ENCODE measurements around the gene DHRSX. TPM values are rescaled to one million over a fixed set of nuclear protein-coding genes. Genes with fewer than 3 reads are reported as not detected.
"Not testable (repeated sequence)": the region's sequence is repeated elsewhere in the genome, so short reads cannot be mapped to it uniquely, and the experiment has no call there.

DHRSX gene
- total and polyA plus RNA-seq, 9 donors, result 12.2 to 25.9 (median 20.4) TPM

DNA sequence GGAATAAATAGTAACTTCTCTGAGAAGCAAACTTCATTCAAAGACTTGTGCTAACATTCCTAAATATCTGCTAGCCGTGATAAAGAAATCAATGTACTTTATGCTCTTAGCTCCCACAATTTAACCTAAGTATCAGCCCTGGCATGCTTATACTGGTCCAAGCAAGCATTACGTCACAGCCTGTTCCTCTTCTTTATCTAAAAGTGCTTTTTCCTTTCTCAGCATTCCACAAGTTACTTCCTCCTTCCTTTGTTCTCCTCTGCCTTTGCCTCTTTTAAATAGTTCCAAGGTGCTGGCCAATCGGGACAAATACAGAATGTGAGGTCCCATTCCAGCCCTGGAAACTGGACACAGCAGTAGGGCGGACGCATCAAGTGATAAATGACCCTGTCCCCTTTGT, 249.6 kb downstream of the DHRSX start:
- TF ChIP-seq CTCF (IDR thresholded peaks at IDR 0.05) (no peak), EP300 (IDR thresholded peaks at IDR 0.05) (no peak), POLR2A (IDR thresholded peaks at IDR 0.05) (no peak)
- WGBS, 3 donors, result 77 to 89% (median 86%) methylated on average over 5 of the region's 5 CpGs

GRCh38 chrX:2243913-2244460, 256.8 kb downstream of the DHRSX start:
- DNase-seq, result no peak
- intact Hi-C loops (cut with DNase I), result no loop called here
- peaks cover 0 to 4% of the 10 kb centered on the region in 2 donors for H3K9me3 ChIP-seq
- no peaks in the 10 kb centered on the region for H3K36me3 ChIP-seq
- no peaks in the 10 kb centered on the region for H3K4me1 ChIP-seq (ENCODE audit: insufficient read depth)
- H3K4me3 ChIP-seq, result no peak overlapping the region
- TF ChIP-seq CTCF (IDR thresholded peaks at IDR 0.05), result no peak
- TF ChIP-seq EP300 (IDR thresholded peaks at IDR 0.05), result no peak
- TF ChIP-seq POLR2A (IDR thresholded peaks at IDR 0.05), result no peak
- H3K27ac ChIP-seq, result no peak overlapping the region
- 62 to 64% (median 63%) methylated on average over 12 of the region's 12 CpGs for WGBS, 3 donors
- no peaks in the 10 kb centered on the region for H3K27me3 ChIP-seq

More for the DNA sequence above, 249.6 kb downstream of the DHRSX start:
- DNase-seq, result no peak
- no peak overlapping the region for H3K27ac ChIP-seq
- no peak overlapping the region for H3K4me3 ChIP-seq
- H3K4me1 ChIP-seq (ENCODE audit: insufficient read depth), result no peaks in the 10 kb centered on the region
- no peaks in the 10 kb centered on the region for H3K9me3 ChIP-seq
- intact Hi-C loops (cut with DNase I), result no loop called here
- no peaks in the 10 kb centered on the region for H3K27me3 ChIP-seq
- H3K36me3 ChIP-seq, result no peaks in the 10 kb centered on the region

- no peak for DNase-seq
- no peaks in the 10 kb centered on the region for H3K36me3 ChIP-seq
- WGBS, 3 donors, result 93 to 98% (median 93%) methylated on average over 20 to 22 of the region's 22 CpGs
- intact Hi-C loops (cut with DNase I), result no loop called here
- H3K27me3 ChIP-seq, result no peaks in the 10 kb centered on the region
- no peak overlapping the region for H3K4me3 ChIP-seq
- TF ChIP-seq POLR2A (IDR thresholded peaks at IDR 0.05), result no peak
- H3K27ac ChIP-seq, result no peak overlapping the region
- no peaks in the 10 kb centered on the region for H3K4me1 ChIP-seq (ENCODE audit: insufficient read depth)
- peaks cover 0 to 4% of the 10 kb centered on the region in 2 donors for H3K9me3 ChIP-seq
Measured at GRCh38 chrX:2242980-2243379, 257.8 kb downstream of the DHRSX start.

- H3K36me3 ChIP-seq, result no peaks in the 10 kb centered on the region
- intact Hi-C loops (cut with DNase I), result no loop called here
- WGBS, 3 donors, result 94 to 95% (median 94%) methylated on average over 16 of the region's 16 CpGs
- DNase-seq, result no peak
- TF ChIP-seq EP300 (IDR thresholded peaks at IDR 0.05) (no peak), POLR2A (IDR thresholded peaks at IDR 0.05) (no peak), CTCF (IDR thresholded peaks at IDR 0.05) (no peak)
- no peaks in the 10 kb centered on the region for H3K27me3 ChIP-seq
- peaks cover 0 to 4% of the 10 kb centered on the region in 2 donors for H3K9me3 ChIP-seq
- H3K4me3 ChIP-seq, result no peak overlapping the region
- no peak overlapping the region for H3K27ac ChIP-seq
- no peaks in the 10 kb centered on the region for H3K4me1 ChIP-seq (ENCODE audit: insufficient read depth)
Measured at GRCh38 chrX:2242326-2242725, 258.4 kb downstream of the DHRSX start.

GRCh38 chrX:2241496-2241895, 259.3 kb downstream of the DHRSX start:
- H3K27me3 ChIP-seq, DNase-seq: not testable (repeated sequence)

DNA sequence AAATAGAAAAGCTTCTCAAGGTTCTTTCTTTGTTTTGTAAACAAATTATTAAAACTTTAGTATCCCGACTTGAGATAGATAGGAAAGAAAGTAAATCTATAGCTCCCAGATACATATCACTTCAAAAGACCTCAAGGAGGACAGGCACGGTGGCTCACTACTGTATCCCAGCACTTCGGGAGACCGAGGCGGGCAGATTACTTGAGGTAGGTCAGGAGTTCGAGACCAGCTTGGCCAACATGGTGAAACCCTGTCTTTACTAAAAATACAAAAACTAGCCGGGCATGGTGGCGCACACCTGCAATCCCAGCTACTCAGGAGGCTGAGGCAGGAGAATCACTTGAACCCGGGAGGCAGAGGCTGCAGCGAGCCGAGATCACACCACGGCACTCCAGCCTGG, 260.0 kb downstream of the DHRSX start:
- H3K27me3 ChIP-seq; H3K27ac ChIP-seq; intact Hi-C loops (cut with DNase I); H3K9me3 ChIP-seq; H3K4me3 ChIP-seq; H3K36me3 ChIP-seq; DNase-seq; H3K4me1 ChIP-seq (ENCODE audit: insufficient read depth): not testable (repeated sequence)
- 82 to 84% (median 83%) methylated on average over 12 of the region's 12 CpGs for WGBS, 3 donors

More at GRCh38 chrX:2241496-2241895, 259.3 kb downstream of the DHRSX start:
- H3K9me3 ChIP-seq; H3K36me3 ChIP-seq; H3K4me3 ChIP-seq; intact Hi-C loops (cut with DNase I); H3K4me1 ChIP-seq (ENCODE audit: insufficient read depth); H3K27ac ChIP-seq: not testable (repeated sequence)
- WGBS, 3 donors, result 92 to 94% (median 92%) methylated on average over 13 of the region's 13 CpGs
